Vagina (tissue), 2 donors: ENCODE data around the gene LDLRAD4.
A peak's percentile ranks its signal among the peaks of the same experiment; 100 is the strongest.

Source experiments
- POLR2A ChIP-seq, 2 donors: fragments of 450-650 bp; IDR thresholded peaks; one replicate each; pipeline ENCODE4 v1.6.1; 2017; ENCODE audit warnings: antibody characterized with exemption in 2 of 2, mild to moderate bottlenecking in 2 of 2, moderate library complexity in 2 of 2
- POLR2AphosphoS5 ChIP-seq, 2 donors: sonication (generic); formaldehyde crosslinking; IDR thresholded peaks; one replicate each; pipeline ENCODE4 v1.9.0; 2017; ENCODE audit warnings: antibody characterized with exemption in 2 of 2, mild to moderate bottlenecking in 2 of 2, low read depth in 1 of 2; ENCODE audit not compliant: insufficient read depth in 1 of 2
- TF ChIP-seq, protein P1 (sequence below), 3 experiments: fragments of 450-650 bp in 2 of 3; fragments of 200-600 bp in 1 of 3; sonication (generic) in 1 of 3; IDR thresholded peaks; one replicate each; pipeline ENCODE4 v1.5.1; 2017 to 2019; ENCODE audit warnings: antibody characterized with exemption in 3 of 3, mild to moderate bottlenecking in 2 of 3, moderate library complexity in 2 of 3

DNA sequence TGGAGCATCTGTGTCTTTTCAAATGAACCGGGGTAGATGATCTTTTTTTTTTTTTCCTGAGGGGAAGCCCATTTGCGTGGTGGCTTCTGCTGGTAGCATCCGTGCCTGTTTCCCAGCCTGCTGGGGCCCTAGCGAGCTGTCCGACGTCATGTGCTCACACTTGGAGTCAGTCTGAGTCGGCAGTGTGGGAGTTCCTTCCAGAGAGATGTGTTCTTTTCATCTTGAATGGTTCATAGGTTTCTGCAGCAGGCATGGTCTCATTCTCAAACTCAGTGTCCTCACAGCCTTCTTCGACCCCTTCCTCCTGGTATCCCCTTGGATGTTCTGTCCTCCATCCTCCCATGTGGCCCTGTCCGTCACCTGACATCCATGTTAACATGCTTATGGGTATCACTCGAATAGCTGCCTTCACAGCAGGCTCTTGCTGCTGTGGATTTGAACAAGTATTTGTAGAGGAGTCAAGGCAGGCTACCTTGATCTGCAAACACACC, 51.0 kb downstream of the LDLRAD4 start:
- TF ChIP-seq, protein P1, sequence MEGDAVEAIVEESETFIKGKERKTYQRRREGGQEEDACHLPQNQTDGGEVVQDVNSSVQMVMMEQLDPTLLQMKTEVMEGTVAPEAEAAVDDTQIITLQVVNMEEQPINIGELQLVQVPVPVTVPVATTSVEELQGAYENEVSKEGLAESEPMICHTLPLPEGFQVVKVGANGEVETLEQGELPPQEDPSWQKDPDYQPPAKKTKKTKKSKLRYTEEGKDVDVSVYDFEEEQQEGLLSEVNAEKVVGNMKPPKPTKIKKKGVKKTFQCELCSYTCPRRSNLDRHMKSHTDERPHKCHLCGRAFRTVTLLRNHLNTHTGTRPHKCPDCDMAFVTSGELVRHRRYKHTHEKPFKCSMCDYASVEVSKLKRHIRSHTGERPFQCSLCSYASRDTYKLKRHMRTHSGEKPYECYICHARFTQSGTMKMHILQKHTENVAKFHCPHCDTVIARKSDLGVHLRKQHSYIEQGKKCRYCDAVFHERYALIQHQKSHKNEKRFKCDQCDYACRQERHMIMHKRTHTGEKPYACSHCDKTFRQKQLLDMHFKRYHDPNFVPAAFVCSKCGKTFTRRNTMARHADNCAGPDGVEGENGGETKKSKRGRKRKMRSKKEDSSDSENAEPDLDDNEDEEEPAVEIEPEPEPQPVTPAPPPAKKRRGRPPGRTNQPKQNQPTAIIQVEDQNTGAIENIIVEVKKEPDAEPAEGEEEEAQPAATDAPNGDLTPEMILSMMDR (IDR thresholded peaks at IDR 0.05): no peak
- peak in 1 of 2 donors; percentile 21 for TF ChIP-seq POLR2AphosphoS5 (IDR thresholded peaks at IDR 0.05; ENCODE audit: insufficient read depth in 1 of 2, low read depth in 1 of 2)
- no peak for TF ChIP-seq POLR2A (IDR thresholded peaks at IDR 0.05)
